NOMO-1 (cell line): ENCODE results near the gene ZYX.

Source experiments
- DNase-seq, 2 experiments: peaks; one replicate each; lab custom pipeline; 2025; ENCODE audit not compliant: unreplicated experiment in 2 of 2; lab: John Stamatoyannopoulos, UW

ZYX gene, protein sequence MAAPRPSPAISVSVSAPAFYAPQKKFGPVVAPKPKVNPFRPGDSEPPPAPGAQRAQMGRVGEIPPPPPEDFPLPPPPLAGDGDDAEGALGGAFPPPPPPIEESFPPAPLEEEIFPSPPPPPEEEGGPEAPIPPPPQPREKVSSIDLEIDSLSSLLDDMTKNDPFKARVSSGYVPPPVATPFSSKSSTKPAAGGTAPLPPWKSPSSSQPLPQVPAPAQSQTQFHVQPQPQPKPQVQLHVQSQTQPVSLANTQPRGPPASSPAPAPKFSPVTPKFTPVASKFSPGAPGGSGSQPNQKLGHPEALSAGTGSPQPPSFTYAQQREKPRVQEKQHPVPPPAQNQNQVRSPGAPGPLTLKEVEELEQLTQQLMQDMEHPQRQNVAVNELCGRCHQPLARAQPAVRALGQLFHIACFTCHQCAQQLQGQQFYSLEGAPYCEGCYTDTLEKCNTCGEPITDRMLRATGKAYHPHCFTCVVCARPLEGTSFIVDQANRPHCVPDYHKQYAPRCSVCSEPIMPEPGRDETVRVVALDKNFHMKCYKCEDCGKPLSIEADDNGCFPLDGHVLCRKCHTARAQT

DNA sequence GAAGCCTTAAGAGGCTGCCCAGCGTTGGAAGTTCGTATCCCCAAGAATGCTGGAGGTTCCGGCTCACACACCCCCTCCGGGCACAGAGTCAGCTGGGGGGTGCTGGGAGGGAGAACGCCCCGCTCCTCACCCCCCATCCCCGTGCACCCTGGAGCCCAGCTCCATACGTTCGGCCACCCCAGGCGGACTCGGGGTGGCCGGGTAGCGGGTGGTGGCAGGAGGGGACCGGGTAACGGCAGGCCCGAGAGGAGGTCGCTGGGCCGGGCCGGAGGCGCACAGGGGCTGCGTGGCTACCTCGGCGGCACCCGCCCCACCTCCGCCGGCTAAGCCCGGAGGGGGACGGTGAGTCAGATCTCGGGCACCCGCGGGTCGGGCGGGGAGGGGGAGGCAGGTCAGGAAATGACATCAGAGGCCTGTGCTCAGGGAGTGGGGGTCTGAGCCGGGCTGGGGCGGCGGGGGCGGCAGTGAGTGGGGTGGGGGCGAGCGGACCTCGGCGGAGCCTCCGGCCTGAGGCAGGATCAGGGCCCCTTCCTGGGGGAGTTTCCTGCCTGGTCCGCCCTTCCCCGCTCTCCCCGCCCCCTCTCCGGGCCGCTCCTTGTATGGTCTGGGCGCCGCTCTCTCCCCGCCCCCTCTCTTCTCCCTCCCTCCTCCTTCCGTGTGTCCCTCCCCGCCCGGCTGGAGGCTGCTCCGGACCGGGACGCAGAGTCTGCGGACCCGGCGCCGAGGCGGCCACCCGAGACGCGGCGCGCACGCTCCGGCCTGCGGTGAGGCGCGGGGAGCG, at the start of gene ZYX:
Gene ZYX (plus strand): TSS at position 700 of the 781 bp plus-strand sequence. CDS start 227 bp downstream, outside the sequence.
- DNase-seq: peak; percentile 54 to 75

DNA sequence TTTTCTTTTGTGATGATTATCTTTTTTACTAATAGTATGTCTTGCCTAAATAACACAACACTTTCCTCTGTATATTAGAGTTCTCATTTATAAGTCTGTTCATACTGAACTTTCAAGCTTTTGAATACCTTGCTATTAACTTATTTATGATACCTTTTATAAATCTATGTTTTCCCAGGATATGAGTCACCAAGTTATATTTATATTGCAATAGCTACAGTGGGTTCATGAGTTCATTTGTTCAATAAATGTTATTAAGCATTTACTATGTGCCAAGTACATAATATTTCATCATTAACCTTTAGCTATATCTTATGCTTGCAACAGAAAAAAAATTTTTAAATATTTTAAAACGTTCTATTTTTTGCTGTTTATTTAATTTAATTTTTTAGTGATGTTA, 46.9 kb upstream of the ZYX start:
- no peak for DNase-seq

DNA sequence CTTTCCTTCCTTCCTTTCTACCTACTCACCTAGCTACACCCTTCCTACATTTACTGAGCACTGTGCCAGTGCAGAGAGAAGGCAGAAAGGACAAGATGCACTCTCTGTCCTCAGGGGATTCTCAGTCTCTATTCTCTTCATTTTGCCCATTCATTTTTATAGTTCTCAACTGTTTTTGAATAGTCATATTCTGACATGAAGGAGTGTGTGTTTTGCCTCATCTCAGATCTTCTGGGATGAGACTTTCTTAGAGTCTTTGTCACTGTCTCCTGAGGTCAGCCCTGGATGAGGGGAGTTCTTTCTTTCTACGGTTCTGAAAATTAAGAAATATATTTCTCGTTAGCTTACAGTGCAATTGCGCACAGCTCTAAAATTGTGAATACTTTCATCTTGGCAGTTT, 43.9 kb upstream of the ZYX start:
- DNase-seq: no peak

DNA sequence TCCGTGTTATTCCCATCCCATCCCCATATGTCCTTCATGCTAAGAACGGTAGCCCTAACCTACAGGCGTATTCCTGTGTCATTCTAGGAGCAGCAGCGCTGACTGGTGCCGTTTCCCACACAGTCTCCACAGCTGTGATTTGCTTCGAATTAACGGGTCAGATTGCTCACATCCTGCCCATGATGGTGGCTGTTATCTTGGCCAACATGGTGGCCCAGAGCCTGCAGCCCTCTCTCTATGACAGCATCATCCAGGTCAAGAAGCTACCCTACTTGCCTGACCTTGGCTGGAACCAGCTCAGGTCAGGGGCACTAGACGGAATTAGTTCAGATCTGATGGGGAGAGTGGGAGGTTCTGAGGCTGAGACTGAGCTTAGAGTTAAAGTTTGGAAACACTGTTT, 39.3 kb upstream of the ZYX start:
- DNase-seq: no peak

DNA sequence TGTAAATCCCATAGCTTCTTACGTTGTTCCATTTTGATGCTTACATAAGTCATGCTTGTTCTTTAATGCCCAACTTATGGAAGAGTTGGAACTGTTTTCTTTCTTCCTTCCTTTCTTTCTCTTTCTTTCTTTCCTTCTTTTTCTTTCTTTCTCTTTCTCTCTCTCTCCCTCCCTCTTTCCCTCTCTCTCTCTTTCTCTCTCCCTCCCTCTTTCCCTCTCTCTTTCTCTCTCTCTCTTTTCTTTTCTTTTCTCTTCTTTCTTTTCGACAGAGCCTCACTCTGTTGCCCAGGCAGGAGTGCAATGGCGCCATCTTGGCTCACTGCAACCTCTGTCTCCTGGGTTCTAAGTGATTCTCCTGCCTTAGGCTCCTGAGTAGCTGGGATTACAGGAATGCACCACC, 37.5 kb upstream of the ZYX start:
- no peak for DNase-seq

DNA sequence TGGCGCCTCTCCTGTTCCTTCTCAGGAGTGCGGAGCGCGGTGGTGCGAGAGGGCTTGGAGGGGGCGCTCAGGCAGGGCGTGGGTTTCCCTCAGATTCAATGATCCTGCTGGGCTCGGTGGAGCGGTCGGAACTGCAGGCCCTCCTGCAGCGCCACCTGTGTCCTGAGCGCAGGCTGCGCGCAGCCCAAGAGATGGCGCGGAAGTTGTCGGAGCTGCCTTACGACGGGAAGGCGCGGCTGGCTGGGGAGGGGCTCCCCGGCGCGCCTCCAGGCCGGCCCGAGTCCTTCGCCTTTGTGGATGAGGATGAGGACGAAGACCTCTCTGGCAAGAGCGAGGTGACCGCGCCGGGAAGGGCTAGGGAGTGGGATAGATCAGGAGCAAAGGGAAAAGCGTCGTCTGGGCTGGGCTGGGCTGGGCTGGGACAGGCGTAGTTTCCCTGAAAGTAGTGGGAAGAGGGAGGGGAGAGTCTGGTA, 35.7 kb upstream of the ZYX start:
- DNase-seq: peak; percentile 55 to 76

DNA sequence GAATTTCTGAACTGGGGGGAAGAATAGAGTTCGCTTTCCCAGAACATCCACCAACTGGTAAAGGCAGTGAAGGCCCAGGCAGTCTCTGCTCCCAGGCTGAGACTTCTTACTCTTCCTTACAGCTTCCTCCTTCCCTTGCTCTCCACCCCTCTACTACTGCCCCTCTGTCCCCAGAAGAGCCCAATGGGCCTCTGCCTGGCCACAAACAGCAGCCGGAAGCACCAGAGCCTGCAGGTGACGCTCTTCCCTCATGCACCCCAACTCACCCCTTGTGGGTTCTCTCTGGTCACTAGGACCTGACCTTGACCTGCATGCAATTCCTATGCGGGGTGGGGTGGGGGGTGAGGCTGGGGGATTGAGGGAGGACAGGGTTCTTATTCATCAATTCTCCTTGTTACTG, 35.1 kb upstream of the ZYX start:
- DNase-seq: peak; percentile 39 to 40

DNA sequence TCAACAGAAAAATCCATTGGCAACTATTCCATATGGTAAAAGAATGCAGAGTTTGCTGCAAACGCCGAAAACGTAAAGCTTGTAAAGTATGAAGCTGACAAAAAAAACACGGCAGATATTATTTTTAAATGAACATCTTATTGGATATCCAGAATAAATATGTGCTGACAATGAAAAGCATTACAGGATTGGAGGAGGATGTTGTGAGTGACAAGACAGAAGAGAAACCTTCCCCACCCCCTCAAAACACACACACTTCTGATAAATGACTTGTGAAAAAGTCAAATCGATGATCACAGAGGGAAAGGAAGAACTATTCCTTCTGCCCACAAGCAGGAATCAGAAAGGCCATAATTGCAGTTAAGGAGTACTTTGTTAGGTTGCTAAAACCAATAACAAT, 33.2 kb upstream of the ZYX start:
- DNase-seq: no peak

DNA sequence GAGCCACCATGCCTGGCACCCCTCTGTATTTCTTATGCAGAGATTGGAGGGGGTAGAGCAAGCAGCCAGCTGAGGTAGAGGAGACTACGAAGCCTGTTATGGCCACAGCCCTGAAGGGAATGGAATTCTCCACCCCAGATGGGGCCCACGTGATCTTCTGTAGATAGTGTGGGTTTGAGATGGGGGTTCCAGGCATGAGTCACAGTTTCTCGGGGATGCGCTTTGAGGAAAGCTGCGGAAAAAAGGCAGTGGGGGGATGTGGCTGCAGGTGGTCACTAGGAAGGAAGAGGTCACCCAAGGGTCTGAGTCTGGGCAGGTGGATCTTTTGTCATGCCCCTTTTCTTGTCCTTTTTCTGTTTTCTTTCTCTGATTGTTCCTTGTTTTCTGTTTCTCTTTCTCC, 30.1 kb upstream of the ZYX start:
- DNase-seq: no peak

DNA sequence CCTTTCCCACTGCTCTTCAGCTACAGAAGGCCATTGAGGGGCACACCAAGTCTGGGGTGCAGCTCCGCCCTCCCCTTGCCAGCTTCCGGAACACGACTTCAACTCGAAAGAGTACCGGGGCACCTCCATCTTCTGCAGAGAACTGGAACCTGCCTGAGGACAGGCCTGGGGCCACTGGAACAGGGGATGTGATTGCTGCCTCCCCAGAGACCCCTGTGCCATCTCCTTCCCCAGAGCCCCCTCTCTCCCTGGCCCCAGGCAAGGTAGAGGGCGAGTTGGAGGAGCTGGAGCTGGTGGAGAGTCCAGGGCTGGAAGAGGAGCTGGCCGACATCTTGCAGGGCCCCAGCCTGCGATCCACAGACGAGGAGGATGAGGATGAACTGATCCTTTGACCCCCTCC, 29.6 kb upstream of the ZYX start:
- DNase-seq: no peak

DNA sequence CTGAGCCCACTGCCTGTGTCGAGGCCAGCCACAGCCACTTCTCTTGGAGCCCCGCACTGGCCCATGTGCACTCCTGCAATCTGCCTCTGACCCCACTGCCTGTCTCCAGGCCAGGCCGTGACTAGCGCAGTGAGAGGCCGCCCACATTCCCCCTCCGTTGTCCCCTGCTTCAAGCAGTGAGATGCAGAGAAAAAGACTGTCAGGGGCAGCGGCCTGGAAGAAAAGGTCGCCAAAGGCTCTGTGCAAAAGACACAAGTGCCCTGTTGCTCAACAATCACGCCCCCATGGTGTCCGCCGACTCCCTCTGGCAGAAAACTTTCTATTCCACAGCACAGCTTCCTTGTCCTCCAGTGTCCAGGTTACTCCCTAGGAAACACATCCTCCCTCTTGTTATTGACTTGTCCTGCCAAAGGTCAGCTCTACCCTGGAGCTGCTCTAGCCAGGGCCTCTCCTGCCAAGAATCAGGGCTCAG, 28.6 kb upstream of the ZYX start:
- DNase-seq: no peak

DNA sequence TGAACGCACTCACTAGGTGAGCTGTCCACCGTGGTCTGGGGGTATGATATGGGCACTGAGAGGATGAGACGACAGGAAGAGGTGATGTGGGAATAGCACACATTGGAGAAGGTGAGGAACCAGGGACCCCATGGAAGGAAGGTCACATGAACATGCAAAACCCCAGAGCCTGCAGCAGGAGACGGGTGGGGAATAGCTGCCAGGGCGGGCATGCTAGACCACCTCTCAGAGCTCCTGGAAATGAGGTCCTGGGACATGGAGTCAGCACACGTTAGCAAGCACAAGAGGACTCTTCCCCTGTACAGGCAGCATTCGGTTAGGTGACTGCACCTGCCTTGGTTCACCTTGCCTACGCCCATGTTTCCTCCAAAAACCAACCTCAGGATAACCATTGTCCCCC, 26.8 kb upstream of the ZYX start:
- DNase-seq: no peak

DNA sequence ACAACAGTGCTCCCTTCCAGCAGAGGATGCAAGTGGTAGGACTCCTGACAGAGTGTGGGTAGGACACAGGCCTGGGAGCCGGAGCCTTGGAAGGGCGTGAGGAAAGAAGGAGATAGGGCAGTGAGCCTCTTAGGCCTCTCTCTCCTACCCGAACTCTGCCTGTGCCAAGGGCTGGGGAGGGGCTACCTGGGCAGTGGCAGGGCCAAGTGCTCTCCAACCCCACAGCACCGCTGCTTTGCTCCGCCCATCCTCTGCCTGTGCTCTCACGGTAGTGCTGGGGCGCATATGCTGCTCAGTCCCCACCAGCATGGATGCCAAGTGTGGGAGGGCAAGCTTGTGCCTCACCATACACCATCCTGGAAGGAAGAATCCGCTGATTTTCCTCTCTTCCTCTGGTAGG, 26.2 kb upstream of the ZYX start:
- no peak for DNase-seq

DNA sequence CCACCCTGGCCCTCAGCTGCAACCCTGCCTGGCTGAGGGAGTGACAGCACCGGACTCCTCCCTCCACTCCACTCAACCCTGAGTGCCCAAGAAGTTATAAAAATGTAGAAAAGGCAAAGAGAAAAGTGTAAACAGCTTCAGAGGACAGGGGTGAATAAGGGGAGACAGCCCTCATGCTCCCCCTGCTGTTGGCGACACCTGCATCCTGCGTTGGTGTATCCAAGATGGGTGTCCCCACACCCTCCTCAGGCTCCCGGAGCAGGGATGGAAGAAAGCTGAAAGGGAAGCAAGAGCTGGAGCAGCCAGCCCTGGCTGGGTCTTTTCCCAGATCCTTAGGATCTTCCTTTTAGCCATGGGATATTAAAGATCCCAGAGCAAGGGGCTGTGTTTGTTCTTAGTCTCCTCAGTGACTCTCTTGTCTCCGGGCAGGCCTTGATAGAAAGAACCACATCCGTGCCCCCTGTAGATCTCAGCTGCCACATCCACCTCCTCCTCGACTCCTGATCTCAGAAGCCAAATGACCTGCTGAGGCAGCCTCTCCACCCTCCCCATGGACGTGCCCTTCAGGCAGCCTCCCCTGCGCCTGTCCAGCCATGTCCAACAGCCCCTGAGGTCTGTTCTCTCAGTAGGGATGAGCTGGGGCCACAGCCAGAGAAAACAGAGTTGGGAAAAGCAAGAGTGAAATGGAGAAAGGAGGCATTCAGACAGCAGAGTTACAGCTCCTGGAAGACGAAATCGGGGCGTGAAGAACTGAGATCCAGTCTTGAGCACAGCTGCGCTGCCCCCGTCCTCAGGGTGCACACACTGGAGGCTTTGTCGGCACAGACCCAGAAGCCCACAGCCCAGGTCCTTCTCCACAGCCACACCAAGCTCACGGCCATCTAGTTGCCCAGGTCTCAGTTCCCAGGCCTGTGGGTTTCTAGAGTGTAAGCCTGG, 25.4 kb upstream of the ZYX start:
- no peak for DNase-seq

DNA sequence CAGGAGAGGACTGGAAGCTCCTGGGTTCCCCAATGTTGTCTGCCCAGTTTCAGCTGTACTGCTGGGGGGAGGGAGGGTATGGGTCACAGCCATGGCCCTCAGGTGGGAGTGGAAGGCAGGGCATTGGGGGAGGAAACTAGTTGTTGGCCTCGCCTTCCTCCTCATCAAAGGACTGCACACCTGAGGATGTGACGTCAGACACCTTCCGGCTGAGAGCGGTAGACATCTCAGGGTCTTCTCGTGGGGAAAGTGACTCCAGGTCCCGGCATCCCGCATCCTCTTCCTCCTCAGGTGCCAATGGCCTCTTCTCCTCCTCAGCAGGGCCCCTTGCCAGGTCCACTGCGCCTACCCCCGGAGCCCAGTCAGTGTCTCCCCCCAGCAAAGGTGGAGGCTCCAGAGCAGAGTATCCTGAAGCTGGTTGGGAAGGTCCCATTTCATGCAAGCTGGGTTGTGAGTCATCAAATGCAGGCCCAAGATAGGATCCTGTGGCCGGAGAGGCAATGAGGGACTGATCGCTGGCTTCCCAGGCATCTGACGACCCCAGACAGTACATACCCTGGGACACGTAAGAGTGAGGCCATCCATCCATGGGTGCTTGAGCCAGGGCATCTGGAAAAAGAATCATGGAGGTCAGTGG, 24.6 kb upstream of the ZYX start:
- DNase-seq: no peak

DNA sequence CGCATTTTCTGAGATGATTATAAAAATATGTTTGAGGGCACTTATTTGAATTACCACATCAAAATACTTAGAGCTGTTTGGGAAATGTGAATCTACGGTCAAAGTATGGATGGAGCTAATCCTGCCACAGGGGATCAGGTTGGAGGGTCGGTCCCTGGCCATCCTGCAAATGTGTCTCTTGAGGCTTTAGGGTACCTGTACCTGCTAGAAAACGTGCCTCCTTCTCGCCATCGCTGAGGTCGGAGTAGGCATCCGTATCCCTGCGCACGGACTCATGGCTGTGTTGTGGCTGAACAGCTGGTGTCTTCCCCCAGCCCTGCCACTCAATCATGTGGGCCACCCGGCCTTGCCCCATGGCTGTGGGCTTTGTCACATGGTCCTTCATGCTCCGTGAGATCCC, 22.5 kb upstream of the ZYX start:
- DNase-seq: no peak

DNA sequence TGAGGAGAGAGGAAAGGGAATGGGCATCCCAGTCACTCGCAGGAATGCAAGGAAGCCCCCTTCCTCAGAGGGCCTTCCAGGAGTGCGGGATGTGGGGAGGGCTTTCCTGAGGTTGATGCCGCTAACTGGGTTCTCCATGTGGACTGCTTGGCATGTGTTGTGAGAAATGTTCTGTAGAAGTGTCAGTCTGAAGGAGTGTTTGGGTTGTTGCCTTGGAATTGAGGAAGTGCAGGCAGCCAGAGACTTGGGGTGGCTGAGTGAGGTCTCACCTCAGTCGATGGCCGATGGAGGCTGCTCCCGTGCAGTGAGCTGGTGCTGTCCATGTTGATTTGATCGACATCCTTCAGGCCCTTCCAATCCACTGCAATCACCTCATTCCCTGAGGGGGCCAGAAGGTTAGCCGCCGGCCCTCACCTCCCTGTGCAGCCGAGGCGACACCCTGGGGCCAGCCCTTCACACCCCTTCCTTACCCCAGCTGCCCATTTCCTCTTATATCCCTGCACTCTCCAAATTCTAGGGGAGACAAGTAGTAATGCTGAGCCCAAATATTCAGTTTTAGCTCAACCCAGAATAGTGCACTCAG, 21.3 kb upstream of the ZYX start:
- no peak for DNase-seq

DNA sequence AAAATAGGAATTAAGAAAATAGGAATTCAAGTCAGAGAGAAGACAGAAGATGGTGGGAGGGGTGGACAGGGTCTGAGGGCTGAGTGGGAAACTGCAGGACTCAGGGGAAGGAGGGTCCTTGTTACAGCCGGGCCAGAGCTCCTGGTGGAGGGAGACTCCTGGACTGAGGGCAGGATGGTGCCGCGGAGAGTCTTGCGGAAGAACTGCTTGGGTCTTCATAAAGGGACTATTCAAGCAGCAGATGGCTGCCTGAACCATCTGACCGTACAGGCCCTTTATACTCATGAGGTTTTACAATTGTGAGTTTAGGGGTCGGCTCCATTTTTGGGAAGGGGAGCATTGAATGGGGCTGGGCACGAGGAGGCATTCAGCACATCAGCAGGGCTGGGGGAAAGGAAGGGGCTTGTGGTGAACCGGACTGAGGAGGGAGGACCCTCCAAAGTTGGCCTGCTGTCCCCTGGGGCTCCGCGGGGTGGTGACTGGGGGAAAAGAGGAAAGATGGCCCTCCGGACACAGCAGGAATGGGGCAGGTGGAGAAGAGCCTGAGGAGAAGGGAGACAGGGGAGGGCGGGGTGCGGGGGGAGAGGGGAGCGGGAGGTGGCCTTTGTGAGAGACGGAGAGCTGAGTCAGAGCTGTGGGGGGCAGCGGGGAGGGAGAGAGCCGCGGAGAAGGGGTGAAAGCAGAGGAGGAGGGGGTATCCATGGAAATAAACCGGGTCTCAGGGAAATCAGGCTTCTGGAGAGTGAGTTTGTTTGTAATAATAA, 20.2 kb upstream of the ZYX start:
- DNase-seq: no peak

DNA sequence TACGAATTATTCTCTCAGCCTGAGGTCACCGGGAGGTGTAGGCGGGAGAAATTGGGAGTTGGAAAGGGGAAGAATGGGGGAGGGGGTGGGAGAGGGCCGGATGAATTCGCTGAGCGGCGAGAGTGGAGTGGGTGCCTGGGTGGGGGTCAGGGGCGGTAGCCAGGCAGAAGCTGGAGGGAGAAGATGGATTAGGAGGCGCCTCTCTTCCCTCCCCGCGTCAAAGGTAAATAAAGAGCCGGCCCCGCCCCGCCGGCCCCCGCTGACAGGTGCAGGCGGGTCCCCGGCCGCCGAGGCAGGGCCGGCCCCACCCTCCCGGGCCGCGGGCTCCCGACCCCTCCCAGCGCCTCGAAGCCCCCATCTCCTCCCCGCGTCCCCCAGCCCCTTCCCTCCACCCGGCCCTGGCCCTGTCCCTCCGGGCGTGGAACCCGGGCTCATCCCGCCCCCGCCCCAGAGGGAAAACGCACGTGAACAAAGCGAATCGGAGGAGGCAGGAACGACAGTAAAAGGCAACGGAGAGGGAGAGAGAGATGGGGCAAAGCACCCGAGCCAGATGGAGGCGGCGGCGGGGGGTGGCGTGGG, 19.5 kb upstream of the ZYX start:
- DNase-seq: no peak
